HG03575 (cell line): Measurements from ENCODE around the gene ACADM.
"Not testable (repeated sequence)": the region's sequence is repeated elsewhere in the genome, so short reads cannot be mapped to it uniquely, and the experiment has no call there.

Experiments used
- ATAC-seq: cut with Tn5 transposase; IDR thresholded peaks from one replicate; pipeline ENCODE4 v1.9.1; 2021; ENCODE audit not compliant: unreplicated experiment, insufficient number of reproducible peaks, low FRiP score; ENCODE audit errors: extremely low read depth

The ACADM gene

GRCh38 chr1:75786901-75787493 lies 62.5 kb downstream of the ACADM start:
- ATAC-seq, result no peak

DNA sequence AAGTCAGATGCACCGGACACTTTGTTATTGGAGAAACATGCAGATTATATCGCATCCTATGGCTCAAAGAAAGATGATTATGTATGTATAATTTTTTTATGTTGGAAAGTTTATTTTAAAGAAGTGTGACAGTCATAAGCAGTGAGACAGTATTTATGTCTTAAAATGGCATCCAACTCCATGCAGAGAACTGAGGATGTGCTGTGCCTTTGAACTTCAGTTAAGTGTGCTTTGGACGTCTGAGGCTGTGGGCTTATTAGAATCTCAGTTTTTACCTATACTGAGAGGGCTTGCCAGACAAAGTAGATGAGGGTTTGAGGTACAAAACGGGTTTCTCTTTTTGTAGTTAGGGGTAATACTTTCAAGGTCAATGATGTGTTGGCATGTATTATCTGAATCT lies 63.0 kb downstream of the ACADM start:
- ATAC-seq, result no peak

GRCh38 chr1:75789988-75790387 lies 65.5 kb downstream of the ACADM start:
- ATAC-seq, result no peak

- no peak for ATAC-seq
Observed at GRCh38 chr1:75791022-75791421, 66.5 kb downstream of the ACADM start.

DNA sequence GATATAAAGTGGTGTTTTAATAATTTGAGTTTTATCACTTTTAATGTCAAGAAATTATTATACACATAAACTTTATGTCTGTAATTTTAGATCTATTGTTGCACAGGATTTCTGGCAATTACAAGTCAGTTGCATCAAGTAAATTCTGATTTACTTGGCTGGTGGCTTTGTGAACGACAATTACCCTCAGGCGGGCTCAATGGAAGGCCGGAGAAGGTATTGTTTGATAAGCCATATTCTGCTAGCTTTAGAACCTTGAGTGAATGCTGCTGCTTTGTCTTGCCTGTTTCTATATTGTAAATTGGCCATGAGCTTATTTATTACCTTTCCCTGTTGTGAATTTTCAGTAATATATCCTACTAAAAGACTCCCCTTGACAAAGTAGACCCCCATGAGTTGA lies 67.6 kb downstream of the ACADM start:
- no peak for ATAC-seq

GRCh38 chr1:75794382-75794781 lies 69.9 kb downstream of the ACADM start:
- ATAC-seq, result no peak

DNA sequence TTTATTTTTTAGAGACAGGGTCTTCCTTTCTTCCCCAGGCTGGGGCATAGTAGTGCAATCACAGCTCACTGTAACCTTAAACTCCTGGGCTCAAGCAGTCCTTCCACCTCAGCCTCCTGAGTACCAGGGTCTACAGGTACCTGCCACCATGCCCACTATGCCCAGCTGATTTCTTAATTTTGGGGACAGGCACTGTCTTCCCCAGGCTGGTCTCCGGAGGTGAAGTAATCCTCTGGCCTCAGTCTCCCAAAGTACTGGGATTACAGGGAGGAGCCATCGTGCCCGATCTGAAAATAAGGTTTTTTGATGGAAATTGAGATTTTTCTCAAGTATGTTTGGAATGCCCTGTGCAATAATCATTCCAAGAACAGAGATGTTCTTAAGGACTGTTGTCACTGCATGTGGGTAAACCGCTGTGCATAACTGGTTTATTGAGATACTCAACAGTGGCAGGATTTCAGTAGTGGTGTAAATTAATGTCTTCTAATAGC lies 71.2 kb downstream of the ACADM start:
- ATAC-seq, result no peak

GRCh38 chr1:75796376-75797272 lies 72.1 kb downstream of the ACADM start, which contains the start of gene MSH4:
Gene MSH4 (plus strand): TSS chr1:75796882. CDS start chr1:75796986, 104 bp downstream.
- ATAC-seq, result no peak

GRCh38 chr1:75797273-75797588 lies 72.7 kb downstream of the ACADM start:
- ATAC-seq, result no peak

DNA sequence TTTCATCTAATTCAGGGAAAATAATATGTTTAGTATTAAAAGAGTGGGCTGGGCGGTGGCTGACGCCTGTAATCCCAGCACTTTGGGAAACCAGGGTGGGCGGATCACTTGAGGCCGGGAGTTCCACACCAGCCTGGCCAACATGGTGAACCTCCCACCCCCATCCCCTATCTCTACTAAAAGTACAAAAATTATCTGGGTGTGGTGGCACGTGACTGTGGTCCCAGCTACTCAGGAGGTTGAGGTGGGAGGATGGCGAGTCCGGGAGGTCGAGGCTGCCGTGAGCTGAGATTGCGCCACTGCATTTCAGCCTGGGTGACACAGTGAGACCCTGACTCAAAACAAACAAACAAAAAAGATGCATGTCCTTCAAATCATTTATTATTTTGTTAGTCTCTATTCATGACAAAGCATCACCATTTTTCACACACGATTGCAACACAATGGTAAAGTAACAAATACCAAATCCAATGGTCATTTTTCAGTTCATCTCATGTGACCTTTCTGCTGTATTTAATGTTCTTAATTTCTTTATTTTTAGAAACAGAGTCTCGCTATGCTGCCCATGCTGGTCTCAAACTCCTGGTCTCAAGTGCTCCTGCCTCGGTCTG lies 73.2 kb downstream of the ACADM start:
- no peak for ATAC-seq

- not testable (repeated sequence) for ATAC-seq
Observed at GRCh38 chr1:75801480-75801879, 77.0 kb downstream of the ACADM start.

DNA sequence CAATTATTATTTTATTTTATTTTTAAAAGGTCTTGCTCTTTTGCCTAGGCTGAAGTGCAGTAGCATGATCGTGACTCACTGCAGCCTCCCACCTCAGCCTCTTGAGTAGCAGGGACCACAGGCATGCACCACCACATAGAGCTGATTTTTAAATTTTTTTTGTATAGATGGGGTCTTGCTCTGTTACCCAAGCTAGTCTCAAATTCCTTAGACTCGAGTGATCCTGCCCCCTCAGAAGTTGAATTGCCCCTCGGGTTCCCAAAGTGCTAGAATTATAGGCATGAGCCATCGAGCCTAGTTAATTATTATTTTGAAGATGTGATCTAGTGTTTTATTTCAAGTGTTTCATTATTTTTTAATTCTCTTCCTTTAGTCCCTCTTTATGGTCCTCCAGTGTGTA lies 84.4 kb downstream of the ACADM start:
- ATAC-seq, result no peak

DNA sequence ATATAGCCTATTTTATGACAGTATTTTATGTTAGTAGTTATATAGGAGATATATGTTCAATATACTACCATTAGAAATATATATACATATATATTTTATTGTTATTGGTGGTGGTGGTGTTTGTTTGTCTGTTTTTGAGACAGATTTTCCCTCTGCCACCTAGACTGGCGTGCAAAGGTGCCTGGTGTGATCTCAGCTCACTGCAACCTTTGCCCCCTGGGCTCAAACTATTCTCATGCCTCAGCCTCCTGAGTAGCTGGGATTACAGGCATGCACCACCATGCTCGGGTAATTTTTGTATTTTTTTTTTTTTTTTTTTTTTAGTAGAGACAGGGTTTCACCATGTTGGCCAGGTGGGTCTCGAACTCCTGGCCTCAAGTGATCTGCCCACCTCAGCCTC lies 85.6 kb downstream of the ACADM start:
- ATAC-seq, result not testable (repeated sequence)

GRCh38 chr1:75811211-75811981 lies 86.9 kb downstream of the ACADM start:
- ATAC-seq, result no peak

GRCh38 chr1:75812065-75812464 lies 87.6 kb downstream of the ACADM start:
- ATAC-seq, result no peak
